Measurements from ENCODE around the gene AHNAK. TPM values are rescaled to one million over a fixed set of nuclear protein-coding genes. Genes with fewer than 3 reads are reported as not detected.

AHNAK gene
- total and polyA plus RNA-seq, 2 experiments from 2014 or later: 167 to 548 TPM

GRCh38 chr11:62505440-62506091 lies 41.0 kb downstream of the AHNAK start:
- no peaks in the 10 kb centered on the region for H3K9me3 ChIP-seq (ENCODE audit: low read depth)
- no peaks in the 10 kb centered on the region for H3K27me3 ChIP-seq (replicated peaks; ENCODE audit: insufficient read depth)
- peak overlapping the region; percentile 54 for H3K9ac ChIP-seq
- no peaks in the 10 kb centered on the region for H3K36me3 ChIP-seq (ENCODE audit: low read depth)
- DNase-seq: peak; percentile 46
- H2AFZ ChIP-seq: peak overlapping the region; percentile 69
- WGBS, 2 experiments (ENCODE audit: low coverage in 1 of 2, low lambda C conversion rate in 2 of 2, missing lambda C conversion rate in 2 of 2): 25 to 32% methylated on average over 17 to 30 of the region's 30 CpGs
- H4K20me1 ChIP-seq (ENCODE audit: insufficient read depth): no peaks in the 10 kb centered on the region
- no peaks in the 10 kb centered on the region for H3K9me2 ChIP-seq (ENCODE audit: insufficient read depth)
- in situ Hi-C loops (cut with MboI): no loop called here
- H3K4me3 ChIP-seq: peak overlapping the region; percentile 62
- peaks cover 15% of the 10 kb centered on the region for H3K4me1 ChIP-seq (ENCODE audit: insufficient read depth)
- no peaks in the 10 kb centered on the region for H3K79me2 ChIP-seq (ENCODE audit: insufficient read depth)
- H3K4me2 ChIP-seq (ENCODE audit: unreplicated experiment): peak overlapping the region; percentile 60
- H3F3A ChIP-seq (ENCODE audit: insufficient read depth): peaks cover 21% of the 10 kb centered on the region
- no peak for TF ChIP-seq EZH2 (IDR thresholded peaks at IDR 0.05; ENCODE audit: insufficient read depth, poor library complexity, severe bottlenecking)
- no peak for TF ChIP-seq EZH2phosphoT487 (IDR thresholded peaks at IDR 0.05; ENCODE audit: insufficient read depth, low read depth)
- no peak overlapping the region for H3K27ac ChIP-seq

- H3K27me3 ChIP-seq (replicated peaks; ENCODE audit: insufficient read depth): no peaks in the 10 kb centered on the region
- H3K4me3 ChIP-seq: peak overlapping the region; percentile 62
- peaks cover 16% of the 10 kb centered on the region for H3K4me1 ChIP-seq (ENCODE audit: insufficient read depth)
- no peaks in the 10 kb centered on the region for H3K36me3 ChIP-seq (ENCODE audit: low read depth)
- no peaks in the 10 kb centered on the region for H3K9me3 ChIP-seq (ENCODE audit: low read depth)
- in situ Hi-C loops (cut with MboI): no loop called here
- H3K9me2 ChIP-seq (ENCODE audit: insufficient read depth): no peaks in the 10 kb centered on the region
- 61 to 69% methylated on average over 11 to 12 of the region's 12 CpGs for WGBS, 2 experiments (ENCODE audit: low coverage in 1 of 2, low lambda C conversion rate in 2 of 2, missing lambda C conversion rate in 2 of 2)
- H3K27ac ChIP-seq: no peak overlapping the region
- peaks cover 21% of the 10 kb centered on the region for H3F3A ChIP-seq (ENCODE audit: insufficient read depth)
- H3K9ac ChIP-seq: 0 out of 2 replicates have a peak overlapping the region, but pooled peaks have one; percentile 54
- H4K20me1 ChIP-seq (ENCODE audit: insufficient read depth): no peaks in the 10 kb centered on the region
- peak; percentile 21 for DNase-seq
- H3K79me2 ChIP-seq (ENCODE audit: insufficient read depth): no peaks in the 10 kb centered on the region
- H2AFZ ChIP-seq: peak overlapping the region; percentile 69
- no peak for TF ChIP-seq EZH2phosphoT487 (IDR thresholded peaks at IDR 0.05; ENCODE audit: insufficient read depth, low read depth)
- TF ChIP-seq EZH2 (IDR thresholded peaks at IDR 0.05; ENCODE audit: insufficient read depth, poor library complexity, severe bottlenecking): no peak
- H3K4me2 ChIP-seq (ENCODE audit: unreplicated experiment): peak overlapping the region; percentile 60
Measured at GRCh38 chr11:62505059-62505439, 41.6 kb downstream of the AHNAK start.

GRCh38 chr11:62504158-62504973 lies 42.2 kb downstream of the AHNAK start:
- no peak for DNase-seq
- in situ Hi-C loops (cut with MboI): no loop called here
- Histone ChIP-seq H3F3A (ENCODE audit: insufficient read depth) (peaks cover 14% of the 10 kb centered on the region), H3K9me2 (ENCODE audit: insufficient read depth) (no peaks in the 10 kb centered on the region), H3K27ac (no peak overlapping the region), H3K9ac (no peak overlapping the region), H3K36me3 (ENCODE audit: low read depth) (no peaks in the 10 kb centered on the region), H3K9me3 (ENCODE audit: low read depth) (no peaks in the 10 kb centered on the region), H3K4me3 (no peak overlapping the region), H4K20me1 (ENCODE audit: insufficient read depth) (no peaks in the 10 kb centered on the region), H2AFZ (no peak overlapping the region), H3K79me2 (ENCODE audit: insufficient read depth) (no peaks in the 10 kb centered on the region), H3K27me3 (replicated peaks; ENCODE audit: insufficient read depth) (no peaks in the 10 kb centered on the region), H3K4me1 (ENCODE audit: insufficient read depth) (peaks cover 22% of the 10 kb centered on the region), H3K4me2 (ENCODE audit: unreplicated experiment) (no peak overlapping the region)
- WGBS, 2 experiments (ENCODE audit: low coverage in 1 of 2, low lambda C conversion rate in 2 of 2, missing lambda C conversion rate in 2 of 2): 79 to 85% methylated on average over 15 of the region's 15 CpGs
- no peak for TF ChIP-seq EZH2phosphoT487 (IDR thresholded peaks at IDR 0.05; ENCODE audit: insufficient read depth, low read depth)
- TF ChIP-seq EZH2 (IDR thresholded peaks at IDR 0.05; ENCODE audit: insufficient read depth, poor library complexity, severe bottlenecking): no peak

- no peaks in the 10 kb centered on the region for H3K36me3 ChIP-seq (ENCODE audit: low read depth)
Measured at GRCh38 chr11:62502030-62502730, 44.4 kb downstream of the AHNAK start.

More at GRCh38 chr11:62502030-62502730, 44.4 kb downstream of the AHNAK start:
- Histone ChIP-seq H3K4me3 (no peak overlapping the region), H3K4me2 (ENCODE audit: unreplicated experiment) (no peak overlapping the region), H3K9ac (no peak overlapping the region), H3K79me2 (ENCODE audit: insufficient read depth) (no peaks in the 10 kb centered on the region), H3K27me3 (replicated peaks; ENCODE audit: insufficient read depth) (no peaks in the 10 kb centered on the region), H3K9me2 (ENCODE audit: insufficient read depth) (no peaks in the 10 kb centered on the region), H3K27ac (no peak overlapping the region), H3F3A (ENCODE audit: insufficient read depth) (peaks cover 8% of the 10 kb centered on the region), H2AFZ (no peak overlapping the region), H3K9me3 (ENCODE audit: low read depth) (no peaks in the 10 kb centered on the region), H3K4me1 (ENCODE audit: insufficient read depth) (peaks cover 9% of the 10 kb centered on the region), H4K20me1 (ENCODE audit: insufficient read depth) (no peaks in the 10 kb centered on the region)
- in situ Hi-C loops (cut with MboI): no loop called here
- DNase-seq: no peak
- WGBS, 2 experiments (ENCODE audit: low coverage in 1 of 2, low lambda C conversion rate in 2 of 2, missing lambda C conversion rate in 2 of 2): 53 to 54% methylated on average over 10 of the region's 10 CpGs
- TF ChIP-seq EZH2 (IDR thresholded peaks at IDR 0.05; ENCODE audit: insufficient read depth, poor library complexity, severe bottlenecking) (no peak), EZH2phosphoT487 (IDR thresholded peaks at IDR 0.05; ENCODE audit: insufficient read depth, low read depth) (no peak)
